CD14-positive monocyte (primary cell): Measurements from ENCODE around the gene RNF44. TPM values are rescaled to one million over a fixed set of nuclear protein-coding genes. Genes with fewer than 3 reads are reported as not detected.

Experiments
- DNase-seq, 3 donors: peaks; one replicate each; pipeline ENCODE4 v3.0.0-alpha.2; 2011 to 2022
- H2AFZ ChIP-seq: 2 replicates; pipeline ENCODE4 v1.6.0; 2012; ENCODE audit warnings: mild to moderate bottlenecking, low read depth, low read length, inconsistent platforms; ENCODE audit not compliant: insufficient read depth, poor library complexity, severe bottlenecking
- H3K27ac ChIP-seq, 2 donors: 1 replicate in 1 of 2; 2 replicates in 1 of 2; pipeline ENCODE4 v1.5.1; 2012 to 2013; ENCODE audit warnings: low read length in 2 of 2, control low read depth in 1 of 2, inconsistent platforms in 1 of 2, low read depth in 1 of 2, mild to moderate bottlenecking in 1 of 2
- H3K27me3 ChIP-seq, 2 donors: one replicate each; pipeline versions ENCODE4 v1.6.0 to v1.6.1; 2011 to 2013; ENCODE audit warnings: low read length in 2 of 2; ENCODE audit not compliant: control insufficient read depth in 2 of 2, insufficient read depth in 2 of 2
- H3K36me3 ChIP-seq, 2 donors: replicated peaks in 1 of 2; 1 replicate in 1 of 2; 2 replicates in 1 of 2; pipeline versions ENCODE4 v1.5.1 to v1.6.1; 2012 to 2013; ENCODE audit warnings: low read length in 2 of 2, control low read depth in 1 of 2, inconsistent platforms in 1 of 2, mild to moderate bottlenecking in 1 of 2; ENCODE audit not compliant: insufficient read depth in 2 of 2, control insufficient read depth in 1 of 2
- H3K4me1 ChIP-seq, 2 donors: 1 replicate in 1 of 2; 2 replicates in 1 of 2; pipeline versions ENCODE4 v1.5.1 to v1.6.1; 2012 to 2013; ENCODE audit warnings: low read length in 2 of 2, control low read depth in 1 of 2, inconsistent platforms in 1 of 2, mild to moderate bottlenecking in 1 of 2, moderate library complexity in 1 of 2; ENCODE audit not compliant: insufficient read depth in 2 of 2, control insufficient read depth in 1 of 2
- H3K4me2 ChIP-seq: replicated peaks from 2 replicates; pipeline ENCODE3; 2012; ENCODE audit warnings: low read length, moderate library complexity, mild to moderate bottlenecking; ENCODE audit not compliant: poor library complexity, severe bottlenecking; ENCODE audit errors: extremely low read depth
- H3K4me3 ChIP-seq, 3 experiments: fragments of 200-600 bp in 1 of 3; sonication (generic) in 1 of 3; replicated peaks in 1 of 3; 1 replicate in 2 of 3; 2 replicates in 1 of 3; pipeline ENCODE4 v1.5.1; 2011 to 2013; ENCODE audit warnings: low read length in 3 of 3, mild to moderate bottlenecking in 3 of 3, control low read depth in 2 of 3, low read depth in 2 of 3, inconsistent platforms in 1 of 3, moderate library complexity in 1 of 3
- H3K79me2 ChIP-seq: 2 replicates; pipeline ENCODE4 v1.6.0; 2012; ENCODE audit warnings: mild to moderate bottlenecking, control low read depth, inconsistent platforms, low read length, moderate library complexity; ENCODE audit not compliant: insufficient read depth
- H3K9ac ChIP-seq: 2 replicates; pipeline ENCODE4 v1.6.0; 2017; ENCODE audit warnings: low read length, mild to moderate bottlenecking; ENCODE audit not compliant: insufficient read depth, poor library complexity, severe bottlenecking
- H3K9me3 ChIP-seq, 2 donors: replicated peaks in 1 of 2; 1 replicate in 1 of 2; 2 replicates in 1 of 2; pipeline versions ENCODE4 v1.5.1 to v1.6.1; 2012 to 2013; ENCODE audit warnings: low read length in 2 of 2, control low read depth in 1 of 2; ENCODE audit not compliant: control insufficient read depth in 1 of 2, insufficient read depth in 1 of 2
- H4K20me1 ChIP-seq: 2 replicates; pipeline ENCODE4 v1.6.0; 2012; ENCODE audit warnings: mild to moderate bottlenecking, low read length, control low read depth, moderate library complexity; ENCODE audit not compliant: insufficient read depth
- H3K27ac Mint-ChIP-seq, 7 donors: one replicate each; pipeline ENCODE4 v1.8.0; 2020; ENCODE audit warnings: mild to moderate bottlenecking in 7 of 7, mixed read lengths in 7 of 7, moderate library complexity in 6 of 7, inconsistent platforms in 2 of 7
- H3K27me3 Mint-ChIP-seq, 3 donors: one replicate each; pipeline ENCODE4 v1.8.0; 2021 to 2022; ENCODE audit warnings: low read depth in 3 of 3, mild to moderate bottlenecking in 3 of 3, mixed read lengths in 3 of 3, moderate library complexity in 3 of 3, inconsistent platforms in 1 of 3
- H3K36me3 Mint-ChIP-seq, 2 donors: one replicate each; pipeline ENCODE4 v1.8.0; 2020; ENCODE audit warnings: mixed read lengths in 2 of 2, inconsistent platforms in 1 of 2, mild to moderate bottlenecking in 1 of 2
- H3K4me1 Mint-ChIP-seq: one replicate; pipeline ENCODE4 v1.8.0; 2020; ENCODE audit warnings: mild to moderate bottlenecking, mixed read lengths
- H3K4me3 Mint-ChIP-seq, 2 donors: one replicate each; pipeline ENCODE4 v1.8.0; 2020; ENCODE audit warnings: mild to moderate bottlenecking in 2 of 2, mixed read lengths in 2 of 2, moderate library complexity in 1 of 2
- H3K9me3 Mint-ChIP-seq, 7 donors: one replicate each; pipeline ENCODE4 v1.8.0; 2020 to 2022; ENCODE audit warnings: mixed read lengths in 7 of 7, mild to moderate bottlenecking in 6 of 7, moderate library complexity in 6 of 7, inconsistent platforms in 2 of 7
- WGBS: methylation state at CpG from one replicate; pipeline ENCODE4 v1.1.5; 2013; ENCODE audit warnings: missing lambda C conversion rate; ENCODE audit not compliant: insufficient coverage; 5-methylcytosine and 5-hydroxymethylcytosine counted together
- intact Hi-C, 2 donors: fragments of 100-400 bp; cut with micrococcal nuclease; formaldehyde crosslinking; loops; one replicate each; pipeline versions ENCODE4 v1.15.0 to v1.15.1; 2023
- polyA plus RNA-seq, 3 donors: library from polyadenylated mRNA; depleted of rRNA in 1 of 3; unstranded in 2 of 3; stranded (reverse) in 1 of 3; fragments of 300-500 nt in 2 of 3; fragments of >200 nt in 1 of 3; fragmentation: Illumina TruSeq in 2 of 3; gene quantifications; 1 replicate in 2 of 3; 2 replicates in 1 of 3; pipeline ENCODE4 v1.2.3, GENCODE V29; 2012 to 2021
- TF ChIP-seq, protein P1 (sequence below): fragments of 200-600 bp; IDR thresholded peaks from one replicate; pipeline ENCODE4 v1.8.0; 2022; ENCODE audit warnings: antibody characterized with exemption, mild to moderate bottlenecking

The RNF44 gene
- polyA plus RNA-seq, 3 donors: 1.9 to 133 (median 3.1) TPM

DNA sequence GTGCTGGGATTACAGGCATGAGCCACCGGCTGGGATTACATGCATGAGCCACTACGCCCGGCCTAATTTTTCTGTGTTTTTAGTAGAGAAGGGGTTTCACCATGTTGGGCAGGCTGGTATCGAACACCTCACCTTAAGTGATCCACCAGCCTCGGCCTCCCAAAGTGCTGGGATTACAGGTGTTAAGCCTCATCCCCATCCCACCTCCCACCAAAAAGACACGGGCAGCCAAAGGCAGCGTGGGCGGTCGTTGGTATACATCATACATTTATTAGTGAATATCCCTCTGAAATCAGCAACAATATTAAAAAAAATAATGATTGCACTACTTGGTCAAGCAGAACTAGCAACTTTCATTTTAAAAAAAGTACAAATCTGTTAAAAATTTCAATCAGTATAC lies 10.7 kb downstream of the RNF44 start:
- WGBS: no CpG with 5 or more reads among the region's 9 CpGs
- intact Hi-C loops: no loop called here
- peaks cover 12 to 14% of the 10 kb centered on the region in 2 donors for H3K4me1 ChIP-seq
- Mint-ChIP-seq H3K27me3 (peaks cover 0 to 3% (median 0%) of the 10 kb centered on the region in 3 donors), H3K4me3 (no peak overlapping the region), H3K9me3 (no peaks in the 10 kb centered on the region), H3K4me1 (peaks cover 28% of the 10 kb centered on the region), H3K36me3 (peaks cover 28 to 42% of the 10 kb centered on the region in 2 donors), H3K27ac (no peak overlapping the region)
- H3K27me3 ChIP-seq: no peaks in the 10 kb centered on the region
- no peak overlapping the region for H3K4me2 ChIP-seq
- TF ChIP-seq, protein P1, sequence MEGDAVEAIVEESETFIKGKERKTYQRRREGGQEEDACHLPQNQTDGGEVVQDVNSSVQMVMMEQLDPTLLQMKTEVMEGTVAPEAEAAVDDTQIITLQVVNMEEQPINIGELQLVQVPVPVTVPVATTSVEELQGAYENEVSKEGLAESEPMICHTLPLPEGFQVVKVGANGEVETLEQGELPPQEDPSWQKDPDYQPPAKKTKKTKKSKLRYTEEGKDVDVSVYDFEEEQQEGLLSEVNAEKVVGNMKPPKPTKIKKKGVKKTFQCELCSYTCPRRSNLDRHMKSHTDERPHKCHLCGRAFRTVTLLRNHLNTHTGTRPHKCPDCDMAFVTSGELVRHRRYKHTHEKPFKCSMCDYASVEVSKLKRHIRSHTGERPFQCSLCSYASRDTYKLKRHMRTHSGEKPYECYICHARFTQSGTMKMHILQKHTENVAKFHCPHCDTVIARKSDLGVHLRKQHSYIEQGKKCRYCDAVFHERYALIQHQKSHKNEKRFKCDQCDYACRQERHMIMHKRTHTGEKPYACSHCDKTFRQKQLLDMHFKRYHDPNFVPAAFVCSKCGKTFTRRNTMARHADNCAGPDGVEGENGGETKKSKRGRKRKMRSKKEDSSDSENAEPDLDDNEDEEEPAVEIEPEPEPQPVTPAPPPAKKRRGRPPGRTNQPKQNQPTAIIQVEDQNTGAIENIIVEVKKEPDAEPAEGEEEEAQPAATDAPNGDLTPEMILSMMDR: no peak
- DNase-seq: no peak
- no peak overlapping the region for H2AFZ ChIP-seq
- H3K9ac ChIP-seq: no peak overlapping the region
- no peak overlapping the region for H3K4me3 ChIP-seq
- no peaks in the 10 kb centered on the region for H3K9me3 ChIP-seq
- H4K20me1 ChIP-seq: peaks cover 42% of the 10 kb centered on the region
- H3K27ac ChIP-seq: no peak overlapping the region
- H3K79me2 ChIP-seq: peaks cover 7% of the 10 kb centered on the region
- H3K36me3 ChIP-seq: peaks cover 42% of the 10 kb centered on the region in 2 donors

DNA sequence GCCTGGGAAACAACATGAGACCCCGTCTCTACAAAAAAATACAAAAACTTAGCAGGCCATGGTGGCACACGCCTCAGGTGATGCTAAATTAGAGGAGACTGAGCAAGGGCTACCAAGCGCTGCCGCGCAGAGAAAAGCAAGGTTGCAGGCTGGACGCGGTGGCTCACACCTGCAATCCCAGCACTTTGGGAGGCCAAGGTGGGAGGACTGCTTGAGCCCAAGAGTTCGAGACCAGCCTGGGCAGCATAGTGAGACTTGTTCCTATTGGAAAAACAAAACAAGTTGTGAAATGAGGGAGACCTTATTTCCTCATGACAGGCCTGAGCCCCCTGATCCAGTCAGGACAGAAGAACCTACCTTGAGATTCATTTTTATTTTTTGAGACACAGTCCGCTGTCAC lies 11.5 kb downstream of the RNF44 start:
- Histone ChIP-seq H4K20me1 (peaks cover 34% of the 10 kb centered on the region), H3K4me1 (peaks cover 5 to 7% of the 10 kb centered on the region in 2 donors), H3K79me2 (no peaks in the 10 kb centered on the region), H3K4me2 (no peak overlapping the region), H3K27me3 (no peaks in the 10 kb centered on the region), H3K9me3 (no peaks in the 10 kb centered on the region), H3K4me3 (no peak overlapping the region), H2AFZ (no peak overlapping the region), H3K27ac (no peak overlapping the region), H3K36me3 (peaks cover 34% of the 10 kb centered on the region in 2 donors), H3K9ac (no peak overlapping the region)
- intact Hi-C loops: no loop called here
- H3K27me3 Mint-ChIP-seq: peaks cover 0 to 3% (median 1%) of the 10 kb centered on the region in 3 donors
- H3K27ac Mint-ChIP-seq: no peak overlapping the region
- peaks cover 22% of the 10 kb centered on the region for H3K4me1 Mint-ChIP-seq
- no peak overlapping the region for H3K4me3 Mint-ChIP-seq
- DNase-seq: no peak
- peaks cover 24 to 38% of the 10 kb centered on the region in 2 donors for H3K36me3 Mint-ChIP-seq
- no peaks in the 10 kb centered on the region for H3K9me3 Mint-ChIP-seq
- over 99% methylated on average over 7 of the region's 9 CpGs for WGBS
- TF ChIP-seq, protein P1: no peak
